Ovary (tissue), 9 donors: ENCODE results near the gene AFF3. TPM values are rescaled to one million over a fixed set of nuclear protein-coding genes. Genes with fewer than 3 reads are reported as not detected.

Experiments
- DNase-seq, 5 donors: peaks; one replicate each; pipeline ENCODE4 v3.0.0-alpha.2; 2019 to 2020
- H3K27ac ChIP-seq, 2 donors: fragments of 200-600 bp; one replicate each; pipeline versions ENCODE4 v1.5.1 to v1.8.0; 2019 to 2022
- H3K27me3 ChIP-seq: fragments of 200-600 bp; one replicate; pipeline ENCODE4 v1.8.0; 2022
- H3K36me3 ChIP-seq: fragments of 200-600 bp; sonication (generic); one replicate; pipeline ENCODE4 v1.5.1; 2019
- H3K4me1 ChIP-seq: one replicate; pipeline ENCODE4 v1.8.1; 2013; ENCODE audit warnings: mild to moderate bottlenecking, moderate library complexity; ENCODE audit not compliant: insufficient read depth
- H3K4me3 ChIP-seq: fragments of 200-600 bp; sonication (generic); one replicate; pipeline ENCODE4 v1.5.1; 2017
- H3K9me3 ChIP-seq, 2 donors: fragments of 200-600 bp in 1 of 2; sonication (generic) in 1 of 2; one replicate each; pipeline versions ENCODE4 v1.5.1 to v1.8.1; 2013 to 2019; ENCODE audit warnings: mild to moderate bottlenecking in 1 of 2, moderate library complexity in 1 of 2
- EP300 ChIP-seq: sonication (generic); formaldehyde crosslinking; IDR thresholded peaks from one replicate; pipeline ENCODE4 v1.6.1; 2017; ENCODE audit warnings: antibody characterized with exemption
- POLR2A ChIP-seq: fragments of 450-650 bp; IDR thresholded peaks from one replicate; pipeline ENCODE4 v1.6.1; 2017; ENCODE audit warnings: antibody characterized with exemption, mild to moderate bottlenecking, moderate library complexity
- WGBS, 3 donors: extraction: QIAGEN DNeasy Blood & Tissue Kit in 1 of 3; methylation state at CpG; one replicate each; pipeline versions ENCODE4 v1.1.5 to v1.1.7; 2013 to 2017; 5-methylcytosine and 5-hydroxymethylcytosine counted together
- intact Hi-C, 4 donors: fragments of 100-400 bp; cut with DNase I; formaldehyde crosslinking; loops; one replicate each; pipeline versions ENCODE4 v1.11.0 to v1.15.1; 2022 to 2023
- polyA plus RNA-seq, 2 donors: library from polyadenylated mRNA; stranded (reverse); fragments of 200-250 nt in 1 of 2; fragments of 350-450 nt in 1 of 2; fragmentation: Illumina TruSeq in 1 of 2; extraction: RNeasy Lipid Tissue Mini Kit (QIAGEN cat#74804) in 1 of 2; gene quantifications; one replicate each; pipeline ENCODE4 v1.2.3, GENCODE V29; 2013 to 2014
- total RNA-seq, 7 donors: library from RNA; depleted of rRNA in 2 of 7; stranded (reverse); fragments of >200 nt in 2 of 7; fragmentation: NEBNext Ultra II Directional in 3 of 7; extraction: Animal tissue kit (Norgen Biotek cat#: 25700) in 3 of 7; gene quantifications; one replicate each; pipeline versions ENCODE4 v1.1.0 to v1.2.4, GENCODE V29; 2016 to 2023
- TF ChIP-seq, protein P1 (sequence below), 3 donors: fragments of 450-650 bp in 2 of 3; fragments of 200-600 bp in 1 of 3; IDR thresholded peaks; one replicate each; pipeline versions ENCODE4 v1.5.1 to v1.8.0; 2016 to 2022; ENCODE audit warnings: antibody characterized with exemption in 3 of 3, mild to moderate bottlenecking in 1 of 3
- donor health status: DM: no; HTN: no; CAD: no; lungs with moderate emphysema.
- donor health status: DM: no; HTN: no; CAD: no.
- donor health status: Bipolar disorder and iron deficiency.
- donor health status: DM: yes; HTN: yes; CAD: no.
- donor health status: DM: no; HTN: no; CAD: no.
- donor health status: DM: yes; HTN: yes; CAD: no.

Gene AFF3
- total and polyA plus RNA-seq, 9 donors: 5.9 to 40.8 (median 25.7) TPM

DNA sequence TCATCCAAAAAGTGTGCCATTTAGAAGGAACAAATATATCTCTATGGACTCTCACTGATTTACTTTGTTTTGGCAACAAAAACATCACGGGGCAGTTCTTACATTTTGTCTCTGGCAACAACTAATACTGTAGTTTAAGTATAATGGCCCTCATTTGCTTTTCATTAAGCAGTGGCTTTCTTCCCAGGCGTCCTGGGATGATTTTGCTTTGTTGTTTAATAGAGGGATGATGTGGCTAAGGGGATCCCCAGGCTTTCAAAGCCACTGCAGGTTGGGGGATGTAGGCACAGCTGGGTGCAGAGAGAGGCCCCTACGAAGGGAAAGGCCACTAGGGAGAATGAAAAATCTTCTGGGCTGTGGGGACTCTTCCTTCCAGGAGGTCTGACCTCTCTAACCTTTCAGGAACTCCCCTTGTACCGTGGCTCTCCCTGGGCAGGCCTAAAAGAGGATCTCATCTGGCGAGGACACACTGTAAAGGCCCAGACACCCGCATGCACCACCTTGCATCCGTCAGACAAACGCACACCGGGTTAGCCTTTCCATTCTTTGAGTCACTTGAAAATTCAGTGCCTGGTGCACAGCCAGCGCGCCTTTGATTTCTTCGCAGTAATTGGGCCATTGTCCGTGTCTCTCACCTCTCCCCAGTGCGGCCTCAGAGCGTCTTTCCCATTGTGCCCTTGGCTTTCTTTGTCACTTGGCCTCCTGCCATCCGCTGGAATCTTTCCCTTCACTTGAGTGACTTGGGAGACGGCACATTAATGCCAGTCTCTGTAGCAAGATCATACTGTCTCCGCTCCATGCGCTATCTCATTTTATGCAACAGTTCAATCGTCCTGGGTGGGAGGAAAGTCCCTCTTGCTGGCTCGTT lies 40.3 kb upstream of the AFF3 start:
- 78 to 84% (median 84%) methylated on average over 21 of the region's 21 CpGs for WGBS, 3 donors
- no peak for TF ChIP-seq POLR2A
- TF ChIP-seq, protein P1, sequence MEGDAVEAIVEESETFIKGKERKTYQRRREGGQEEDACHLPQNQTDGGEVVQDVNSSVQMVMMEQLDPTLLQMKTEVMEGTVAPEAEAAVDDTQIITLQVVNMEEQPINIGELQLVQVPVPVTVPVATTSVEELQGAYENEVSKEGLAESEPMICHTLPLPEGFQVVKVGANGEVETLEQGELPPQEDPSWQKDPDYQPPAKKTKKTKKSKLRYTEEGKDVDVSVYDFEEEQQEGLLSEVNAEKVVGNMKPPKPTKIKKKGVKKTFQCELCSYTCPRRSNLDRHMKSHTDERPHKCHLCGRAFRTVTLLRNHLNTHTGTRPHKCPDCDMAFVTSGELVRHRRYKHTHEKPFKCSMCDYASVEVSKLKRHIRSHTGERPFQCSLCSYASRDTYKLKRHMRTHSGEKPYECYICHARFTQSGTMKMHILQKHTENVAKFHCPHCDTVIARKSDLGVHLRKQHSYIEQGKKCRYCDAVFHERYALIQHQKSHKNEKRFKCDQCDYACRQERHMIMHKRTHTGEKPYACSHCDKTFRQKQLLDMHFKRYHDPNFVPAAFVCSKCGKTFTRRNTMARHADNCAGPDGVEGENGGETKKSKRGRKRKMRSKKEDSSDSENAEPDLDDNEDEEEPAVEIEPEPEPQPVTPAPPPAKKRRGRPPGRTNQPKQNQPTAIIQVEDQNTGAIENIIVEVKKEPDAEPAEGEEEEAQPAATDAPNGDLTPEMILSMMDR (IDR thresholded peaks at IDR 0.05): no peak
- no peak for TF ChIP-seq EP300

DNA sequence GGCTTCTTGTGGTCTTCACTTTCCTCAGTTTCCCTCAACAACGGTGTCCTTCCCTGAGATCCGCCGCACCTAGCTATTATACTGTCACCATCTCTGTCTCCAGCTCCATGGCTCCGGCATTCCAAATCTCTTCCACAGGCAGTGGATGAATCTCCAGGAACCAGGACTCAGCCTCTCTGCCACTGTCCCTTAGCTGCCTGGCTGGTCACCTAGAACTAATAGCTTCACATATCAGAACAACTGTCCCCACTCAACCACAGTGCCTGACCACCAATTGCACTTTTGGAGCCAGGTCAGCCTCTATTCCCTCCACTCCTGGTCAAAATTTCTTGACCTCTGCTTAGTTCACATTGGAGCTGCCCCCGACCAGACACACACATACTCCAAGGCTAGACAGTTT lies 38.1 kb upstream of the AFF3 start:
- TF ChIP-seq POLR2A: no peak
- TF ChIP-seq, protein P1 (IDR thresholded peaks at IDR 0.05): no peak
- no peak for TF ChIP-seq EP300
- H3K4me1 ChIP-seq: no peaks in the 10 kb centered on the region
- intact Hi-C loops: no loop called here
- DNase-seq: no peak
- H3K27ac ChIP-seq: no peak overlapping the region
- H3K27me3 ChIP-seq: no peaks in the 10 kb centered on the region
- 94 to 98% (median 94%) methylated on average over 5 of the region's 5 CpGs for WGBS, 3 donors
- no peaks in the 10 kb centered on the region for H3K9me3 ChIP-seq
- no peak overlapping the region for H3K4me3 ChIP-seq
- H3K36me3 ChIP-seq: no peaks in the 10 kb centered on the region

More for the DNA sequence above, 40.3 kb upstream of the AFF3 start:
- intact Hi-C loops: no loop called here
- Histone ChIP-seq H3K27ac (no peak overlapping the region), H3K27me3 (no peaks in the 10 kb centered on the region), H3K4me3 (no peak overlapping the region), H3K9me3 (no peaks in the 10 kb centered on the region), H3K4me1 (no peaks in the 10 kb centered on the region), H3K36me3 (no peaks in the 10 kb centered on the region)
- no peak for DNase-seq

DNA sequence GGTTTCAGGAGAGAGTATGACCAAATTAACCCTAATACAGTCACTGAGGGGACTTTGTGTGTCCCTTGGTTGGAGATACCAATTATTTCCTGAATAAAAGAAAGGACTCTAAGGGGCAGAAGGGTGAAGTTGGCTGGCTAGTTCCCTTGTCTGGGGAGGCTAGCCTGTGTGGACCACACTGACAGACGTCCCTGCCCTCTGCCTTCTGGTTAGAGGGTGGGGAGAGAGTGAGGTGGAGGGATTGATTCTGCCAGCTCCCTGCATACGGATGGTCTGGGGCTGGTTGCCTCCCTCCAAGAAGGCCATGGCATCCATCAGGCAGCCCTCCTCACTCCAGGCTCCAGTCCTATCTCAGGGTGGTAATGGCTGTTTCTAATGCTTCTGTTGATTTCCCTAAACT lies 37.4 kb upstream of the AFF3 start:
- no peak for DNase-seq
- intact Hi-C loops: no loop called here
- Histone ChIP-seq H3K36me3 (no peaks in the 10 kb centered on the region), H3K27ac (no peak overlapping the region), H3K9me3 (no peaks in the 10 kb centered on the region), H3K27me3 (no peaks in the 10 kb centered on the region), H3K4me3 (no peak overlapping the region), H3K4me1 (no peaks in the 10 kb centered on the region)
- 88 to 92% (median 90%) methylated on average over 2 of the region's 2 CpGs for WGBS, 3 donors
- TF ChIP-seq, protein P1 (IDR thresholded peaks at IDR 0.05): no peak
- TF ChIP-seq EP300 (no peak), POLR2A (no peak)

DNA sequence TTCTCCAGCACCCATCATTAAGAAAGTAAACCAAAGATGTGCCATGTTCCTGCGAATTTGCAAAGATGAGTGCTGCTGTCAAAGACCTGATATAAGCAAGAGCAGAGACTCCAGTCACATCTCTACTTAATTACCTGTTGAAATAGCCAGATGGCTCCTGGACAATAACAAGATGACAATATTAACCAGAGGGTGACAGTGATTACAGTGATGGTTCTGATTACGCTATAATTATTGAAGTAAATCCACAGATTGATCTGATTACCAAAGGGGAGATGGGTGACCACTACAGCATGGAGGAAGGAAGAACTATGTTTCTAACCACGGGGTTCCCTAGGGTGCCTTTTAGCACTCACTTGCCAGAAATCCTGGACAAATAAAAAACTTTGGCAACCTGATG lies 36.5 kb upstream of the AFF3 start:
- no peak for DNase-seq
- no peak for TF ChIP-seq EP300
- no peak for TF ChIP-seq POLR2A
- TF ChIP-seq, protein P1 (IDR thresholded peaks at IDR 0.05): no peak
- H3K4me1 ChIP-seq: peaks cover 3% of the 10 kb centered on the region
- H3K4me3 ChIP-seq: no peak overlapping the region
- no peaks in the 10 kb centered on the region for H3K9me3 ChIP-seq
- 87 to 90% (median 89%) methylated on average over 3 of the region's 3 CpGs for WGBS, 3 donors
- no peak overlapping the region for H3K27ac ChIP-seq
- no peaks in the 10 kb centered on the region for H3K27me3 ChIP-seq
- H3K36me3 ChIP-seq: no peaks in the 10 kb centered on the region
- intact Hi-C loops: no loop called here
